ENCODE measurements around the gene LECT2.

LECT2 gene

DNA sequence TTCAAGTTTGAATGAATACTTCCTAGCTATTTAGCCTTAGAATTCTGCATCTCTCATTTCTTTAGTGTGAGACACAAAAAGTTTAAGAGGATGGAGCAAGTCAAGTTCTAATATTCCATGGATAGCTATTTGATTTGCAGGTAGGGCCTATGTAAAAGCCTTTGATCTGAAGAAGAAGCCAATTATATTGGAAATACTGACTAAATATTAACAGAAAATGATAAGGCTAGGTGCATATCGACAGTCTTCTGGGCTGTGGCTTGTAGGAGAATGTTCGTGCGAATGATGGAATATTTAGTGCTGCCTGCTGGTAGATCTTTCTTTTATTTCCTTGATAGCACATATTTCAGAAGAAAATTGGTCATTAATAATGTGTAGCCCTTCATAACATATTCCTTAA lies at the start of gene LECT2:
Gene LECT2, minus strand, starts transcription at position 85 of the 400 bp plus-strand sequence. CDS start 150 bp downstream, outside the sequence.
- DNase-seq: no peak

DNA sequence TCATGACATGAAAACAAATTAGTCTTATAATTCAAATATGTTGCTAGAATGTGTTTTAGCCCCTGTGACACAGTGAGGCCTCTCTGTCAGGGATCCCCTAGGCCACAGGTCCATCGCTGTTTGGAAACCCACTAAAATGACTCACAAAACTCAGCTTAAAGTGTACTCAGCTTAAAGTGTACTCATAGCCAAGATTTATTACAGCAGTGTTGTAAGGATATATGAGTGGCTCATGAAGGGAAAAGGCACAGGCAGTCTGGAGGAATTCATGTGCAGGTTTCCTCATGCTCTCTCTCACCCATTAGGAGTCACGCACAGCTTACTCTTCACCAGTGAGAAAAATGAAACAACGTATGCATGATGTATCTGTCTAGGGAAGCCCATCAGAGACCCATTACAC lies 49.7 kb upstream of the LECT2 start:
- no peak for DNase-seq

DNA sequence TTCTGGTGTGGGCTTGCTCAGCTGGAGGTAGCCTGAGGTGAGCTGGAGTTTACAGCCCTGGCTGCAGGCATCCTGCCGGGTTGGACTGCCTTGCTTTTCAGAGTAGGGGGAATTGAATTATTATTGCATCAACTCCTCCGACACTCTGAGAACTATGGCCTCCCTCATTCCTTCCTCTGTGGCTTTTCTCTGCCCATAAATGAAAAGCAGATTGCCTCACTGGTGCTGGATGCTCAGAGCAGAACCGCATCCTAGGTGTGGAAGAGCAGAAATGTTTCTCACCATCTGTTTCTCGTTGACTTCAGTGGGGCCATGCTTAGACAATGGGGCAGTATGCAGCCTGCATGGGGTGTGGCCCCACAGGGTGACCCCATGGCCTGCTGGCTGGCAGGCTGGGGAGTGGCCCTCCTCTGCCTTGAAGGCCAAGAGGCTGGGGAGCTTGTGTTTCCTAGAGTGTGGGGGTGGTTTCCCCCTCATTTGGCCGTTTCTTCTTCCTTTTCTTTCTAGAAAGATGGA lies 46.7 kb upstream of the LECT2 start:
- no peak for DNase-seq

DNA sequence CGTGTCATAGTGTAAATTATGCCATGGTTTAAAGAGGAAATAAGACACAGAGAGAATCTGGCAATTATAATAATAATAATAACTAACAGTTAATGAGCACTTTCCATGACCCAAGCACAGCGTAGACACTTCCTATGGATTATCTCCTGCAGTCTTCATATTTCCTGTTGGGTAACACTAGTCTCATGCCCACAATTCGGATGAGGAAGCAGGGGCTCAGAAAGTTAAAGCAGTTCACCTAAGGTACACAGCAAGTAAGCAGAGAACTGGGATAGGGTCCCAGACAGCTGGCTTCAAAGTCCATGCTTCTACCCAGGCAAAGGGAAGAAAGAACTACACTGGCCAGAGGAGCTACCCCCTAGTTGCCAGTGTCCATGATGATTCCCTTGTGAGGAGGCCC lies 46.1 kb upstream of the LECT2 start:
- DNase-seq: no peak

DNA sequence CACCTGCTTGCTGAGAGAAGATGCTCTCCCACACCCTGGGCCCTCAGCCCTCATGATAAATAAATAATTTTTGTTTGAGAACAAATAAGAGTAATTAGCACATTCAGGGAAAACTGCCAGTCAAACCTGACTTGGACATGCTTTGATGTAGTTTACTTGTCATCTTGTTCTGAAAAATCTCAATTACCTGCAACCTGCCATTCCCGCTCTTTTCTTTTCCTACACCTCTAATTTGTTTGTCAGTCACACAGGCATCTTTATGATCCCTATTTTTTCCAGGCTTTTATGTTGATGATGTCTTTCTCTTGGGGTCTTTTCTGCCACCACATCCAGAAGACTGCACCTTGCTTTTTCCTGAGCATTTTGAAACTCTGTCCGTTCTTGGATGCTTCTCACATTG lies 45.4 kb upstream of the LECT2 start:
- DNase-seq: no peak

DNA sequence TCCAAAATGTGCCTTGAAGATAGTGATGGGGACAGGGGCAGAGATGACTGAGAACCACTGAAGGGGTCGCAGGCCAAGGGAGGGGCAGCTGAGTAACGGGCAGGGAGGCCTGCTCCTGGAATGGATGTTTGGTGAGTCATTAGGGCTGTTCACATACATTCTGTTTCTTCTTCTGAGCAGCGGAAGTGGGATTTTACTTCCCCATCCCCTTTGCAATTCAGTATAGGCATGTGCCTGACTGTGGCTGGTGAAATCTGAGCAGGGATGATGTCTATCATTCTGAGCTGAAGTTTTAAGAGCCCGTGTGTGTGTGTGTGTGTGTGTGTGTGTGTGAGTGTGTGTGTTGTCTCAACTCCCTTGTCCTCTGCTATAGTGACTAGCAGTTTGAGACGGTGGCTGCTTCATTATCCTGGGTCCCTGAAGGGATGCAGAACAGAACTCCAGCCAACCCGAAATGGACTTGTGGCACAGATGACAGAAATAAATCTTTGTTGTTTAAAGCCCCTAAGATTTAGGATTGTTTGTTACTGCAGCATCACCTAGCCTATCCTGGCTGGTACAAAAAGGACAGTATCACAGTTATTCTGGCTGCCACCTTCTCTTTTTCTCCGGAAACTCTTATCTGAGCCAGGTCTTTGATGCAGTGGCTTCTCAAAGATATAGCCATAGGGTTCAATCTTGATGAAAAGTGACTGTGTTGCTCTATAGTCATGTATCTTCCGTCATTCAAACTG lies 44.8 kb upstream of the LECT2 start:
- DNase-seq: no peak

DNA sequence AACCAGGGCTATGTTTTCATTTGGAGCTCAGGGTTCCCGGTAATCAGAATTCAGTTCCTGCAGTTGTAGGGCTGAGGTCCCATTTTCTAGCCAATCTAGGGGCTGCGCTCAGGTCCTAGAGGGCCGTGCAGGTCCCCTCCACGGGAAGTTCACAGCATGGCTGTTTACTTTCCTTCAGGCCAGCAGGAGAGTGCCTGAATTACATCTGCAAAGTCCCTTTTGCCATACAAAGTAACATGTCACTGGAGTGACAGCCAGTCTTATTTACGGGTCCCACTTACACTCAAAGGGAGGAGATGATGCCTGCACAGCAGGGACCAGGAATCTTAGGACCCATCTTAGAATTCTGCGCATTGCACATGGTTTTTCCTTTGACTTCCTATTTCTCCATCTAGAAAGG lies 44.1 kb upstream of the LECT2 start:
- DNase-seq: no peak

DNA sequence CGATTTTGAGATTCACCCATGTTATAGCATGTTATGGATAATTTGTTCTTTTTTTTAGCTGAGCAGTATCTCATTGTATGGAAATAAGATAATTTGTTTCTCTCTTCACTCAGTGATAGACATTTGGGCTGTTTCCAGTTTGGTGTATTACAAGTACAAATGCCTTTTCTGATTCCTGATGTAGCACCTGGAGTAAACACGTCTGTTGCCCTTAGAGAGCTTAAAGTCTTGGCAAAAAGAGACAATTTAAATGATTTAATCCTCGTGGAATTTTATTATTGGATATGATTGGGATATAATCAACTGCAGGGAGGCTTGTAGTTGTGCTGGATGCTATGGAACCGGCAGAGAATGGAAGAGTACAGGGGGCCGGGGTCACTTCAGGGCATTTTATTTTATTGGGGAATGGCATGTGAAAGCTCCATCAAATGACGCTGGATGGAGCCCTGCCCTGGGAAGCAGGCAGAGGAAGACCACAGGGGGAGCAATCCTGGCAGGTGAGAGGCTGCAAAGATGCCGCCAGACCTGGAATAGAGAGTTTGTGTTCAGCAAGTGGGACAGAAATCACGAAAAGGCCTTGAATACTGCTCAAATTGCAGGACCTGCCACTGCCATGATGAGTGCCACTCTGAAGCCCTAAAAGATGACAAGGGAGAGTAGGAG lies 43.0 kb upstream of the LECT2 start:
- DNase-seq: no peak

DNA sequence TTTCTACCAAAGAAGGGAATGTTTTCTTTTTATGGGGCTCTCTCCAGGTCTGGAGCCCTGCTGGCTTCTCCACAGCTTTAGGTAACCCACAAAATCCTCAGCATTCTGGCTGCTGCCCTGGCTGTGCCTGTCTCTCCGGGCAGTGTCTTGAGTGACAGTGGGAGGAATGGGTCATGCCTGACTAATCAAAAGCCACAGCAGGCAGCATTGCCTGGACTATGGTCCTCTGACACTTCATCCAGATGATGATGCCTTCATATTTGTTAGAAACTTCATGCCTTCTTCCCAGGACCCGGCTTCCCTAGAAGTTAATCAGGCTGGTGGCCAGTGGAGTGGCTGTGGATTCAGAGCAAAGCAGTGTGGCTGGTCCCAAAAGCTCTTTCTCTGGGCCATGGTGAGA lies 41.8 kb upstream of the LECT2 start:
- DNase-seq: no peak

DNA sequence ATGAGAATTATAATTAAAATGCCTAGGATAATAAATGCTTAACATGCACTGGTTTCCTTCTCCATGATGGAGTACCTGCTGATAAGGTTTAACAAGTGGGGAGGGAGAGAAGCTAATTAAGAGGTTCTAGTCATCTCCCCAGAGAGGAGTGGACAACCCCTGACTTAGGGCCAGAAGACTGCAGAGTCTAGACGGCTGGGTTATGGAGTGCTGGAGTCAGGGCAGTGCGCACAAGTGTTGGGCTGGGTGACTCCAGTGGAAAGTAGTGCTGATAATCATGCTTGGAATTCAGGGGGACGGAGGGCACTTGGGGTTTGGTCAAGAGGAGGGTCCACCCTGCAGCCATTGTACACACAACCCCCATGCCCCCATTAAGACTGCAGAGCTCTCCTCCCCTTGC lies 41.2 kb upstream of the LECT2 start:
- no peak for DNase-seq

DNA sequence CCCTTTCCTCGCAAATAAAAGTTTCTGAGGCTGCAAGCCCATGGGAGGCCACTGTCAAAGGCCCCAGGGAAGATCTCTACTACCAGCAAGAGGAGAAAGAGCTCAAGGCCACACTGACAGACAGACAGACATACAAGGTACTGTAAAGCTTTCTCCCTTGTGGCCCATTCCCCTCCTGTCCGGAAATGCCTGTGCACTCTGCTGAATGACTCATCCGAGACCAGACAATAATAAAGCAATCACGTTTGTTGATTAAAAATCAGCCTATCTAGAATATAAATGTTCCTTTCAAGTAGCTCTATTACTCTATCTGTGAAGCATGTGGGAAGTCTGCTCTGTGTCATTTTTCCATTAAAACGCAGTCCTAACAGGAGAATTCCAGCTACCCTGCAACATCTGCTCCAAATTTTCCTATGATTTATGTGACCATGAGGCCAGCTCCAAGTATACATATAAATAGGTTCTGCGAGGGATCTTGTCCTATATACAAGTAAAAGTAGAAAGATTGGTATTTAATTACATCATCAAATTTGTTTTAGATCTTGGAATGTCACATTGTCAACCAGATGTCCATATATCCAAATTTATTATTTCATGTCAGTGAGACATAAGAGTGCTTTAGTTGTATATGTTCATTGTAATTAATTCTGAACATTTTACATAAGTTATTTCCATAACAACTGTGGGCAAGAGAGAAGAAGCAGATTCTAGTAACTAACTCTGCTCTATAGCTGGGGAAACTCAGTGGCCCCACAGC lies 39.3 kb upstream of the LECT2 start:
- no peak for DNase-seq

DNA sequence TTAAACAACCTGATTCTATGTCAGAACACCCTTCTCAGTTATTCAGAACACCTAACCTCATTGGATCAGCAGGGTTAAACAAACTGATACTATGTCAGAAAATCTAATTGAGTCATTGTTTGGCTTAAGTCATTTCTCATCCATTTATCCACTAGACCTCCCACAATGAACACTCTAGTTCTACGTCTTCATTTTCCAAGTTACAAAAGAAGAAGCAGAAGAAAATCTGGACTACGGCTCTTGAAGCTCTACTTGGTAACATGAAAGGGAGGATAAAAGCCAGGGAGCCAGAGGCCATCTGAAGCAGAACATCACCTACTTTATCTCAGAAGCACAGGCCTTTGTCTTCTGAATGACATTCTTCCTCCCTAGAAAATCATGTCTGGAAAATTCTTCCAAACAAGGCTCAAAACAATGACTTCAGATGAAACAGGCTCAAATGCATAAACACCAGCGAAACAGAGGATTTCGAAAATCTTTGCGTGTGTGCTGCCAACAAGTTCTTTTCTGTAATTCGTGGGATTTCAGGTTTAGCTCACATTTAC lies 38.6 kb upstream of the LECT2 start:
- DNase-seq: no peak

DNA sequence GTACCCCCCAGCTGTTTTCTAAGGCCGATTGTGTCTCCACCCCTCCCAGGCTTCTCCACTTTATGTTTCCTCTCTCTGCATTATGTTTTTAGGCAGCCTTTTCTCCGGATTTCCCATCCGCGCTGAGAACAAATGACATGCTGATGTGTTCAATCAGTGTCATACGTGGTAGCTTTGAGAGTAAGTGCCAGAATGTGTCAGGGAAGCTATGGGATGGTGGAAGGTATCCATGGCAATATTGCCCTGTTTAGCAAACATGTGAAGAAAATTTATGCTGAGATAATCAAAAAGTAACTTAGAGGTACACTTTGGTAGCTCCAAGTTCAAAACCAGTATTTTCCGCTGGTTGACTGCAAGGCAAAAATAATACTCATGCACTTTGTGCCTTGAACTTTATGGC lies 36.6 kb upstream of the LECT2 start:
- DNase-seq: no peak

DNA sequence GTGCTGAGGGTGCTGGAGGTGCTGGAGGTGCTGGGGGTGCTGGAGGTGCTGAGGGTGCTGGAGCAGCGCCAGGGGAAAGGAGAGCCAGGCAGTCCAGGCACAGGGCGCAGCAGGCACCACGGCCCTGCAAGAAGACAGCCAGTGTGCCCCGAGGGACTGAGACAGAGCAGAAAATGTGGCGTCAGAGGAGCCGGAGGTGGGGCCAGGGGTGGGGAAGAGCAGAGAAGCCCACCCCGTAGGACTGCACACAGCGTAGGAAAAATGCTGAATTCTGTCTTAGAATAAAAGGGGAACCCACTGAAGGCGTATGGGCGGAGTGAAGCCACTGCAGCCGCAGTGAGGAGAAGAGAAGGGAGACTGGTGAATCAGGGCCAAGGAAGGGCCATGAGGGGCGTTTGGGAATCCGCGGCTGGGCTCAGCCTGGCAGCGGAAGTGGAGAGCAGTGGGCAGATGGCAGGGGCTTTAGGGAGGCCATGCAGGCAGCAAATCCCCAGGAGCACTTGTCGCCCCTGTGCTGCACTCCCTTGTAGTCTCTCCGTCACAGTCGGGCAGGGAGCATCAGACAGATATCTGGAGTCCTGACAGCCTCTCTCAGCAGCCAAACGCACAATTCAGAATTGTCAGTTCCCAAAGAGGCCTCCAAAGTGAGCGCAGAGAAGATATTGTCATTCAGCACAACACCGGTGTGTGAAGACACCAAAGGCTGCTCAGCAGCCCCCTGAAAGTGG lies 35.9 kb upstream of the LECT2 start:
- DNase-seq: no peak

DNA sequence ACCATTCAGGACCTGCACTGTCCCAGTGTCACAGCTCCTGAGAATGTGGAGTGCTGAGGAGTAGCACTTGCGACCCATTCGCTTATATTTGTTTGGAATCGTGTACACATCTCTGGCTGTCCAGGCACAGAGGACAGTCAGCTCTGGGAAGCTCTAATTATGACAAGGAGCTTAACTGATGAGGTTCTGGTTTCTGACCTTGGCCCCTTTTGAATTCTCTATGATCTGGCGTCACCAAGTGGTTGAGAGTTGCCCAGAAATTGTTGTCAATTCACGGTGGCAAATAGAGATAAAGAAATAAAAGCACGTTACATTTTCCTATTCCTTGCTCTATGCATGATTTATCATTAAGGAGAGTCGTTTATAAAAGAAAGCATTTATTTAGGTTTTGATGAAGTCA lies 34.9 kb upstream of the LECT2 start:
- no peak for DNase-seq

DNA sequence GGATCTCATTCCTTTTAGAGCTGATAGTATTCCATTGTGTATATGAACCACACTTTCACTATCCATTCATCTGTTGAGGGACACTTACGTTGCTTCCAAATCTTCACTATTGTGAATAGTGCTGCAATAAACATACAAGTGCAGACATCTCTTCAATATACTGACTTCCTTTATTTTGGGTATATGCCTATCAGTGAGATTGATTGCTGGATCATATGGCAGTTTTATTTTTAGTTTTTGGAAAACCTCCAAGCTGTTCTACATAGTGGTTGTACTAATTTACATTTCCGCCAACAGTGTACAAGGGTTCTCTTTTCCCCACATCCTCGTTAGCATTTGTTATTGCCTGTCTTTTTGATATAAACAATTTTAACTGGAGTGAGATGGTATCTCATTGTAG lies 33.8 kb upstream of the LECT2 start:
- no peak for DNase-seq

DNA sequence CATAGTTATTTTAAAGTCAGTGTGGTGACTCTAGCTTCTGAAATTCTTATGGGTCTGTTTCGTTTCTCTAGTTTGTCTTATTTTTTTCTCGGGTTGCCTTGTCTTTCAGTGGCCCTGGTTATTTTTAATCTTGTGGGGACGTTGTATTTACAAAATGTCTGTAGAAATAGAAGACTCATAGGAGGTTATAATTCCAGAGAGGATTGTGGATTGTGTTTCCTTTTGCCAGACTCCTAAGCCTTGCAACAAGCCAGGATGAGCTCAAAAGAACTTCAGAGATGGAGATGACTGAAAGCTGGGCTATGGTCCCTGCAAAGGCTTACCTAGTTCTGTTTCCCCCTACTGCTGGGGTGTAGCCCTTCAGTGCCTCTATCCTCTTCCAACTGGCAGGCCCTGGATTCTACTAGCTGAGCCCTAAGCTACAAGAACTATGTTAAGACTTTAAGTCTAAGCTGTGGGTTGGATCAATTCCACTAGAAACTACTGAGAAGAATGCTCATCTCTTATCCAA lies 32.2 kb upstream of the LECT2 start:
- no peak for DNase-seq

DNA sequence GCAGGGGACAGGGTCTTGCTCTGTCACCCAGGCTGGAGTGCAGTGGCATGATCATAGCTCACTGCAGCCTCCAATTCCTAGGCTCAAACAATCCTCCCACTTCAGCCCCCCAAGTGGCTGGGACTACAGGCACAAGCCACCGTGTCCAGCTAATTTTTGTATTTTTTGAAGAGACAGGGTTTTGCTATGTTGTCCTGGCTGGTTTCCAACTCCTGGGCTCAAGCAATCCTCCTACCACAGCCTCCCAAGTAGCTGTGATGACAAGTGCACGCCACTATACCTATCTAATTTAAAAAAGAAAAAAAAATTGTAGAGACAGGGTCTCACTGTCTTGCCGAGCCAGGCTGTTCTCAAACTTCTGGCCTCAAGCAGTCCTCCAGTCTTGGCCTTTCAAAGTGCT lies 31.6 kb upstream of the LECT2 start:
- no peak for DNase-seq

DNA sequence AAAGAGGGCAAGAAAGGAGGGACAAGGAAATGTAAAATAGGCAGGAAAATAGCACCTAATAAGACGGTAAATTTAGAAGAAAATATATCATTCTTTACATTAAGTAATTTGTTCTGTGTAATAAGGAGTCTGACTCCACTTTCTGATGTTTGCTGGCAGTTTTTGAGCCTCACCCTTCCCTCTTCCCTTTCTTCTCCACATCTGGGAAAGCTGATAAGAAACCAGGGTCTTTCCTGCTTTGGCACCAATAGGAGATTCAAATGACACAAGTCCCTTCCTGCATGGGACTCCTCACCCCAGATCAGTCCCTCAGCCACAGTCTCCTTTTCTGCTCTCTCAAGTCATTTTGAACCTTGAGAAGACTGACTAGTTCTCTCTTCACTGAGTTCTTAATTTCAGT lies 31.2 kb upstream of the LECT2 start:
- no peak for DNase-seq

DNA sequence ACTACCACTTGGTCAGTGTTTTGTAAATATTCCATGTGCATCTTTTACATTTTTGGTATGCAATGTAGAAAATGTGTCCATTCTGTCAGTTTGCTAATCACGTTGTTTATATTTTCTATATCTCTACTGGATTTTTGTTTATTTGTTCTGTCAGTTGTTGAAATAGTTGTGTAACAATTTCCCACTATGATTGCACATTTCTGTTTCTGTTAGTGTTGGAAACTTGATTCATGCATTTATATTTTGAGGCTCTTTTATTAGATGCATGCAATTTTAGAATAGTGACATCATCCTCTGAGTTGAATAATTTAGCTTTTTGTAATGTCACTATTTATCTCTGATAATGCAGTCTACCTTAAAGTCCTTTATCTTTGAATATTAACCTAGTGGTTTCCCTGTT lies 25.8 kb upstream of the LECT2 start:
- no peak for DNase-seq

DNA sequence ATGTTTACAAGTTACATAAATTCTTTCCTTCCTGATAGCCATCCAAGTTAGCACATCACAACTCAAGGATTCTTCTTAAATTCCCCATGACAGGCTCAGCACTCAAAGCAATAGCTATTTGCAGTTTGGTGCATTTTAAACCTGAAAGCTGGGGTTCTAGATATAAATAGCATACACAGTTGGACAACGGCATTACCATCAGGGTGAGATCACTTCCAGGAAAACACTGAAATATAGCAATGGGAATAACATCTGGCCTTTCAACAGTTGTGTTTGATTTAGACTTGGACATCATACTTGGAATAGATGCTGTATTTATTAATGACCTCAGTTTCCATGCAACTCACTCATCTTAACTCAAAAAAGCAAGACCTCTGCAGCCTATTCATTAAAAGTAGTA lies 24.7 kb upstream of the LECT2 start:
- DNase-seq: no peak

DNA sequence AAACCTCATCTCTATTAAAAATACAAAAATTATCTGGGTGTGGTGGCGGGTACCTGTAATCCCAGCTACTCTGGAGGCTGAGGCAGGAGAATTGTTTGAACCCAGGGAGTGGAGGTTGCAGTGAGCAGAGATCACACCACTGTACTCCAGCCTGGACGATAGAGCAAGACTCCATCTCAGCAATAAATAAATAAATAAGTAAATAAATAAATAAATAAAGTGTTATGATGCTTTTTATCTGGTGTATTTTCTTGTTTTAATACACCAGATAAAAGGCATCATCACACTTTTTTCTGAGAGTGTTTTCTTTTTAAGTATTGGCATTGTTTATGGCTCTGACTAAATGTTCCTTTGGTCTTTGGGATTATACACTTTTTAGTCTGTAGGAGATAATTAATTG lies 24.2 kb upstream of the LECT2 start:
- DNase-seq: no peak

DNA sequence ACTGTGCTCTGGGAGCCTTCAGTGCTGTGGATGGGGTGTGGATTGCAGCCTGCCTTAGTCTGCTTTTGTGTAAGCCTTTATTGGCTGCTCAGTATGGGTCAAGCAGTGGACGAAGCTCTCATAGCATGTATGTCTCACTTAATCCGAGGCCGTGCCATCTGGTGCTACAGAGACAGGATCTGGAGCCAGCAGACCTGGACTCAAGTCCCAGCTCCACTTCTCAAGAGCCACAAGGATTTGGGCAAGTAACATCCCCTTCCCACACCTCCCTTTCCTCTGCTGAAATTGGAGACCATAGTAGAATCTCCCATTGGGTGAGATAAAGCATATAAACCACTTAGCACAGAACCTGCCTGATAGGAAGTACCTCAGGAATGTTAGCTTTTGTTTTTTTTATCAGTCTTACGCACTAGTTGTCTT lies 23.4 kb upstream of the LECT2 start:
- DNase-seq: no peak
